Sigmoid colon (tissue), 7 donors: Measurements from ENCODE around the gene ITPK1. TPM values are rescaled to one million over a fixed set of nuclear protein-coding genes. Genes with fewer than 3 reads are reported as not detected.

ENCODE experiments used
- DNase-seq: peaks from one replicate; pipeline ENCODE4 v3.0.0-alpha.2; 2019
- H3K27ac ChIP-seq, 4 donors: fragments of 200-600 bp; sonication (generic); one replicate each; pipeline ENCODE4 v1.5.1; 2016 to 2019; ENCODE audit warnings: mild to moderate bottlenecking in 1 of 4
- H3K27me3 ChIP-seq, 3 donors: fragments of 200-600 bp; sonication (generic); one replicate each; pipeline ENCODE4 v1.5.1; 2019; ENCODE audit warnings: mild to moderate bottlenecking in 1 of 3
- H3K36me3 ChIP-seq, 4 donors: fragments of 200-600 bp; sonication (generic); one replicate each; pipeline ENCODE4 v1.5.1; 2016 to 2019
- H3K4me1 ChIP-seq, 4 donors: fragments of 200-600 bp; sonication (generic); one replicate each; pipeline ENCODE4 v1.5.1; 2017 to 2019
- H3K4me3 ChIP-seq, 4 donors: fragments of 200-600 bp; sonication (generic); one replicate each; pipeline ENCODE4 v1.5.1; 2017 to 2019; ENCODE audit warnings: mild to moderate bottlenecking in 2 of 4, moderate library complexity in 1 of 4
- H3K9me3 ChIP-seq, 4 donors: fragments of 200-600 bp in 3 of 4; sonication (generic) in 3 of 4; one replicate each; pipeline versions ENCODE4 v1.5.1 to v1.6.1; 2013 to 2019
- CTCF ChIP-seq, 4 experiments: fragments of 450-650 bp in 3 of 4; fragments of 200-600 bp in 1 of 4; IDR thresholded peaks; one replicate each; pipeline ENCODE4 v1.5.1; 2016 to 2019; ENCODE audit warnings: antibody characterized with exemption in 4 of 4, mild to moderate bottlenecking in 3 of 4, moderate library complexity in 2 of 4
- EP300 ChIP-seq, 4 donors: sonication (generic); formaldehyde crosslinking; IDR thresholded peaks; one replicate each; pipeline ENCODE4 v1.6.1; 2017; ENCODE audit warnings: antibody characterized with exemption in 4 of 4
- POLR2A ChIP-seq, 2 donors: fragments of 450-650 bp; IDR thresholded peaks; one replicate each; pipeline ENCODE4 v1.6.1; 2016; ENCODE audit warnings: antibody characterized with exemption in 2 of 2, mild to moderate bottlenecking in 2 of 2, moderate library complexity in 2 of 2
- POLR2AphosphoS5 ChIP-seq, 4 donors: sonication (generic); formaldehyde crosslinking; IDR thresholded peaks; one replicate each; pipeline ENCODE4 v1.6.1; 2017; ENCODE audit warnings: antibody characterized with exemption in 4 of 4
- WGBS, 2 donors: extraction: QIAGEN DNeasy Blood & Tissue Kit; methylation state at CpG; one replicate each; pipeline ENCODE4 v1.1.7; 2013; 5-methylcytosine and 5-hydroxymethylcytosine counted together
- intact Hi-C: fragments of 100-400 bp; cut with DNase I; formaldehyde crosslinking; loops from one replicate; pipeline ENCODE4 v1.15.1; 2023
- polyA plus RNA-seq, 3 donors: library from polyadenylated mRNA; stranded (reverse); fragments of 200-250 nt; gene quantifications; one replicate each; pipeline ENCODE4 v1.2.3, GENCODE V29; 2013
- total RNA-seq, 4 donors: library from RNA; depleted of rRNA; stranded (reverse); fragments of >200 nt; gene quantifications; one replicate each; pipeline ENCODE4 v1.1.0, GENCODE V29; 2016
- donor health status: healthy with polysubstance abuse.
- donor health status: Bipolar disorder and iron deficiency.
- donor health status: healthy.

Gene ITPK1
- total and polyA plus RNA-seq, 7 donors, result 39.8 to 75.4 (median 61.8) TPM

GRCh38 chr14:92922883-92923743 lies 192.6 kb downstream of the ITPK1 start, which contains the start of gene CHGA:
Gene CHGA, plus strand, starts transcription at chr14:92923150. Its CDS starts 210 bp downstream, at chr14:92923360.
- H3K27me3 ChIP-seq, result peaks cover 7 to 22% (median 15%) of the 10 kb centered on the region in 3 donors
- H3K9me3 ChIP-seq, result no peaks in the 10 kb centered on the region
- no peak for TF ChIP-seq POLR2A (IDR thresholded peaks at IDR 0.05)
- no peak for TF ChIP-seq EP300 (IDR thresholded peaks at IDR 0.05)
- no peak for TF ChIP-seq POLR2AphosphoS5 (IDR thresholded peaks at IDR 0.05)
- no peak for TF ChIP-seq CTCF (IDR thresholded peaks at IDR 0.05)
- H3K36me3 ChIP-seq, result no peaks in the 10 kb centered on the region
- H3K27ac ChIP-seq, result no peak within 1 kb of the TSS
- DNase-seq, result no peak
- peak within 1 kb of the TSS in 1 of 4 donors; percentile 7 for H3K4me3 ChIP-seq
- peaks cover 0 to 10% (median 8%) of the 10 kb centered on the region in 4 donors for H3K4me1 ChIP-seq
- intact Hi-C loops, result no loop called here
- WGBS, 2 donors, result 7 to 16% methylated on average over 86 of the region's 86 CpGs

DNA sequence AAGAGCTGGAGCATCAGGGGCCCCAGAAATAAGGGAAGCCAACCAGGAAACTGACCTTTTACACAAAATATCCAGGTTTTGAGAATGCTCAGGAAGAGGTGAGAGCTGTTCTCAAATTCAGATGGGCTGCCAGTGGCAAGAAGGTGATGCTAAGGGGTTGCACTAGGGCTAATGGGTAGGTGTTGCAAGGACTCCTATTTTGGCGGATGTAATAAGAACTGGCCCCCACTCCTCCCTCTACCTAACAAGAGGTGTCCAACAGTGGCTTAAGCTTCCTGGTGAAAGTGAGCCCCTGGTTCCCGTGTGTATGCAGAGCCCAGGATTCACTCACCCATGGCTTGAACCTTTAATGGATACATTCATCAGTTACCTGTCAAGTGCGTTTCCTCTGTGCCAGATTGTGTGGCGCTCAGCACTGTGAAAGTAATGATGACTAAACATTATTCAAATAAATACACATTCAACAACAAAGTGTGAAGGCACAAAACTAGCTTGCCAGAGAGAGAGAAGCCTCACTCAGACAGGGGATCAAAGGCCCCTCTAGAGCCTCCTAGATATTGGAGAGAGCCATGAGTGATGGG lies 193.5 kb downstream of the ITPK1 start:
- Histone ChIP-seq H3K4me3 (no peak overlapping the region), H3K36me3 (no peaks in the 10 kb centered on the region), H3K27ac (no peak overlapping the region), H3K4me1 (peaks cover 0 to 10% (median 8%) of the 10 kb centered on the region in 4 donors), H3K27me3 (peaks cover 7 to 22% (median 15%) of the 10 kb centered on the region in 3 donors), H3K9me3 (no peaks in the 10 kb centered on the region)
- intact Hi-C loops, result no loop called here
- TF ChIP-seq CTCF (IDR thresholded peaks at IDR 0.05), result no peak
- no peak for TF ChIP-seq POLR2A (IDR thresholded peaks at IDR 0.05)
- no peak for TF ChIP-seq EP300 (IDR thresholded peaks at IDR 0.05)
- no peak for TF ChIP-seq POLR2AphosphoS5 (IDR thresholded peaks at IDR 0.05)
- WGBS, 2 donors, result 53 to 61% methylated on average over 4 of the region's 4 CpGs
- DNase-seq, result no peak

DNA sequence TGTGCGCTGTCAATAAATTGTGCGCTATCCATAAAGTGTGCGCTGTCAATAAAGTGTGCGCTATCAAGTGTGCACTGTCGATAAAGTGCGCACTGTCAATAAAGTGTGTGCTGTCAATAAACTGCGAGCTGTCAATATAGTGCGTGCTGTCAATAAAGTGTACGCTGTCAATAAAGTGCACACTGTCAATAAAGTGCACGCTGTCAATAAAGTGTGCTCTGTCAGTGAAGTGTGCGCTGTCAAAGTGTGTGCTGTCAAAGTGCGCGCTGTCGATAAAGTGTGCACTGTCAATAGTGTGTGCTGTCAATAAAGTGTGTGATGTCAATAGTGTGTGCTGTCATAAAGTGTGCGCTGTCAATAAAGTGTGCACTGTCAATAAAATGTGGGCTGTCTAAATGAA lies 195.7 kb downstream of the ITPK1 start:
- H3K27me3 ChIP-seq, result peaks cover 7 to 22% (median 15%) of the 10 kb centered on the region in 3 donors
- H3K4me3 ChIP-seq, result no peak overlapping the region
- H3K4me1 ChIP-seq, result peaks cover 0 to 10% (median 8%) of the 10 kb centered on the region in 4 donors
- intact Hi-C loops, result no loop called here
- WGBS, 2 donors, result 95% methylated on average over 15 of the region's 15 CpGs
- no peak overlapping the region for H3K27ac ChIP-seq
- no peak for TF ChIP-seq CTCF (IDR thresholded peaks at IDR 0.05)
- no peak for TF ChIP-seq POLR2A (IDR thresholded peaks at IDR 0.05)
- no peak for TF ChIP-seq POLR2AphosphoS5 (IDR thresholded peaks at IDR 0.05)
- TF ChIP-seq EP300 (IDR thresholded peaks at IDR 0.05), result no peak
- DNase-seq, result no peak
- no peaks in the 10 kb centered on the region for H3K9me3 ChIP-seq
- H3K36me3 ChIP-seq, result no peaks in the 10 kb centered on the region

DNA sequence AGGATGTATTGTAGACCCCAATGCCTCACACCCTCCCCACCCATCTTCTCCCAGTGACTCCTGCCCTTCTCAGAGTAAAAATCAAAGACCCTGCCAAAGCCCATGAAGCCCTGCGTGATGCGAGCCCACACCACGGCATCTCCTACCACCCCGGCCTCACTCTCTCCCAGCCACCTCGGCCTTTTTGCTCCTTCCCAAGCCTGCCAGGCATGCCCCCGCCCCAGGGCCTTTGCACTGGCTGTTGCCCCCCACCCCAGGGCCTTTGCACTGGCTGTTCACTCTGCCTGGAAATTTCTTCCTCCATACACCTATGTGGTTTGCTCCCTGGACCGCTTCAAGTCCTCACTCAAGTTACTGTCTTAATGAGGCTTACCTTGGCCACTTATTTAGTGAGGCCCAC lies 197.8 kb downstream of the ITPK1 start:
- Histone ChIP-seq H3K4me1 (peaks cover 0 to 3% (median 1%) of the 10 kb centered on the region in 4 donors), H3K27ac (no peak overlapping the region), H3K27me3 (peaks cover 5 to 20% (median 6%) of the 10 kb centered on the region in 3 donors), H3K9me3 (no peaks in the 10 kb centered on the region), H3K36me3 (no peaks in the 10 kb centered on the region), H3K4me3 (no peak overlapping the region)
- TF ChIP-seq EP300 (IDR thresholded peaks at IDR 0.05) (no peak), CTCF (IDR thresholded peaks at IDR 0.05) (no peak), POLR2AphosphoS5 (IDR thresholded peaks at IDR 0.05) (no peak), POLR2A (IDR thresholded peaks at IDR 0.05) (no peak)
- DNase-seq, result no peak
- WGBS, 2 donors, result 73 to 77% methylated on average over 7 of the region's 7 CpGs
- intact Hi-C loops, result no loop called here
